H1 (cell line): Measurements from ENCODE around the gene RIMBP2. TPM values are rescaled to one million over a fixed set of nuclear protein-coding genes. Genes with fewer than 3 reads are reported as not detected.

ENCODE experiments used
- CTCF ChIA-PET: fragments of 300-600 bp; sonication (Branson Sonifier 250); formaldehyde crosslinking; loops from one replicate; lab custom pipeline; 2021; ENCODE audit not compliant: partially characterized antibody; lab: Charles Lee
- POLR2A ChIA-PET: fragments of 300-600 bp; sonication (Branson Sonifier 250); formaldehyde crosslinking; loops from one replicate; lab custom pipeline; 2021; ENCODE audit warnings: inconsistent platforms; ENCODE audit not compliant: partially characterized antibody; lab: Charles Lee
- DNase-seq, 2 experiments: peaks; one replicate each; pipeline versions ENCODE4 v3.0.0 to v3.0.0-alpha.2; 2010 to 2022; ENCODE audit warnings: low spot score in 2 of 2, low read depth in 1 of 2, mixed read lengths in 1 of 2
- FAIRE-seq: peaks from 2 replicates; lab custom pipeline; 2011; peaks lifted over from hg19 to GRCh38; lab: Jason Lieb, UNC
- H2AFZ ChIP-seq: 2 replicates; pipeline ENCODE4 v1.8.1; 2012; ENCODE audit warnings: low read length, inconsistent platforms
- H2AK5ac ChIP-seq: 2 replicates; pipeline ENCODE4 v1.6.1; 2013; ENCODE audit warnings: low read depth, low read length
- H2BK120ac ChIP-seq: replicated peaks from 2 replicates; pipeline ENCODE3; 2013; ENCODE audit warnings: low read depth, low read length, inconsistent platforms
- H2BK12ac ChIP-seq: 2 replicates; pipeline ENCODE4 v1.6.1; 2013; ENCODE audit warnings: low read depth, low read length
- H2BK15ac ChIP-seq: 2 replicates; pipeline ENCODE4 v1.6.1; 2013; ENCODE audit warnings: low read length
- H2BK20ac ChIP-seq: 2 replicates; pipeline ENCODE4 v1.6.1; 2013; ENCODE audit warnings: low read length
- H2BK5ac ChIP-seq: 2 replicates; pipeline ENCODE4 v1.6.1; 2013; ENCODE audit warnings: low read depth, low read length
- H3K14ac ChIP-seq: 2 replicates; pipeline ENCODE4 v1.6.1; 2013; ENCODE audit warnings: inconsistent platforms; ENCODE audit not compliant: insufficient read length
- H3K18ac ChIP-seq: 2 replicates; pipeline ENCODE4 v1.6.1; 2013; ENCODE audit warnings: low read length; ENCODE audit errors: extremely low read depth
- H3K23ac ChIP-seq: 2 replicates; pipeline ENCODE4 v1.6.1; 2013; ENCODE audit warnings: inconsistent platforms; ENCODE audit not compliant: insufficient read length
- H3K23me2 ChIP-seq: 2 replicates; pipeline ENCODE4 v1.6.1; 2013; ENCODE audit warnings: low read depth, low read length
- H3K27ac ChIP-seq: 2 replicates; pipeline ENCODE4 v1.6.1; 2011; ENCODE audit warnings: low read depth, low read length, inconsistent platforms
- H3K27me3 ChIP-seq, 4 experiments: replicated peaks in 1 of 4; 1 replicate in 1 of 4; 2 replicates in 3 of 4; pipeline versions ENCODE4 v1.6.1 to v1.8.1; 2011 to 2013; ENCODE audit warnings: low read length in 3 of 4, mild to moderate bottlenecking in 3 of 4, inconsistent platforms in 2 of 4, mixed read lengths in 2 of 4, moderate library complexity in 1 of 4; ENCODE audit not compliant: control insufficient read depth in 3 of 4, insufficient read depth in 3 of 4; ENCODE audit errors: extremely low read depth in 1 of 4
- H3K36me3 ChIP-seq, 4 experiments: 2 replicates each; pipeline versions ENCODE4 v1.6.1 to v1.8.1; 2011 to 2013; ENCODE audit warnings: mild to moderate bottlenecking in 4 of 4, low read length in 3 of 4, moderate library complexity in 2 of 4, control low read depth in 1 of 4, inconsistent platforms in 1 of 4; ENCODE audit not compliant: insufficient read depth in 4 of 4, control insufficient read depth in 2 of 4
- H3K4ac ChIP-seq: replicated peaks from 2 replicates; pipeline ENCODE3; 2013; ENCODE audit warnings: low read length, low read depth, mixed read lengths, inconsistent platforms; ENCODE audit not compliant: insufficient read length
- H3K4me1 ChIP-seq, 4 experiments: replicated peaks in 1 of 4; 1 replicate in 1 of 4; 2 replicates in 3 of 4; pipeline versions ENCODE4 v1.6.1 to v1.8.1; 2011 to 2013; ENCODE audit warnings: low read length in 3 of 4, inconsistent platforms in 2 of 4, mixed read lengths in 1 of 4; ENCODE audit not compliant: insufficient read depth in 4 of 4, control insufficient read depth in 3 of 4
- H3K4me2 ChIP-seq, 2 experiments: 2 replicates each; pipeline versions ENCODE4 v1.6.1 to v1.8.1; 2011 to 2013; ENCODE audit warnings: low read depth in 2 of 2, low read length in 2 of 2, control low read depth in 1 of 2, inconsistent platforms in 1 of 2, mild to moderate bottlenecking in 1 of 2; ENCODE audit not compliant: insufficient read depth in 1 of 2
- H3K4me3 ChIP-seq, 4 experiments: fragments of 200-600, 300-600 bp in 1 of 4; sonication (generic), shearing (Covaris generic), sonication (Bioruptor Twin) in 1 of 4; 2 replicates each; pipeline versions ENCODE4 v1.5.1 to v1.8.1; 2011 to 2016; ENCODE audit warnings: low read length in 4 of 4, low read depth in 3 of 4, control low read depth in 2 of 4, inconsistent platforms in 2 of 4, mild to moderate bottlenecking in 2 of 4, mixed read lengths in 1 of 4, moderate library complexity in 1 of 4; ENCODE audit not compliant: insufficient read depth in 2 of 4; ENCODE audit errors: extremely low read depth in 1 of 4
- H3K56ac ChIP-seq: replicated peaks from 2 replicates; pipeline ENCODE3; 2013; ENCODE audit warnings: low read depth, mild to moderate bottlenecking, mixed read lengths, low read length, inconsistent platforms; ENCODE audit not compliant: insufficient read length
- H3K79me1 ChIP-seq: 2 replicates; pipeline ENCODE4 v1.6.1; 2013; ENCODE audit warnings: low read depth, low read length, control low read depth
- H3K79me2 ChIP-seq, 2 experiments: 2 replicates each; pipeline versions ENCODE4 v1.6.1 to v1.8.1; 2012 to 2013; ENCODE audit warnings: low read length in 2 of 2, mild to moderate bottlenecking in 2 of 2, inconsistent platforms in 1 of 2; ENCODE audit not compliant: insufficient read depth in 2 of 2, control insufficient read depth in 1 of 2
- H3K9ac ChIP-seq, 4 experiments: replicated peaks in 1 of 4; 1 replicate in 1 of 4; 2 replicates in 3 of 4; pipeline versions ENCODE4 v1.6.1 to v1.8.1; 2011 to 2013; ENCODE audit warnings: low read depth in 3 of 4, low read length in 3 of 4, control low read depth in 2 of 4, mild to moderate bottlenecking in 2 of 4, moderate library complexity in 2 of 4, inconsistent platforms in 1 of 4; ENCODE audit errors: extremely low read depth in 1 of 4
- H3K9me3 ChIP-seq, 2 experiments: 2 replicates each; pipeline versions ENCODE4 v1.6.1 to v1.8.1; 2012 to 2013; ENCODE audit warnings: mild to moderate bottlenecking in 2 of 2, moderate library complexity in 2 of 2, control low read depth in 1 of 2, inconsistent platforms in 1 of 2, low read depth in 1 of 2, low read length in 1 of 2, mixed read lengths in 1 of 2; ENCODE audit not compliant: insufficient read depth in 2 of 2
- H4K20me1 ChIP-seq, 2 experiments: replicated peaks in 1 of 2; 2 replicates each; pipeline versions ENCODE3 to v1.8.1; 2011 to 2013; ENCODE audit warnings: inconsistent platforms in 2 of 2, low read length in 2 of 2, mild to moderate bottlenecking in 1 of 2; ENCODE audit not compliant: insufficient read depth in 2 of 2, control insufficient read depth in 1 of 2
- H4K5ac ChIP-seq: 2 replicates; pipeline ENCODE4 v1.6.1; 2013; ENCODE audit warnings: low read length, low read depth, mixed read lengths, inconsistent platforms; ENCODE audit not compliant: insufficient read length
- H4K8ac ChIP-seq: 2 replicates; pipeline ENCODE4 v1.8.0; 2013; ENCODE audit warnings: mild to moderate bottlenecking, moderate library complexity, low read length, inconsistent platforms; ENCODE audit not compliant: insufficient read depth; ENCODE audit errors: extremely low read depth
- H4K91ac ChIP-seq: replicated peaks from 2 replicates; pipeline ENCODE3; 2013; ENCODE audit warnings: low read length, mixed read lengths, inconsistent platforms; ENCODE audit not compliant: insufficient read length
- ASH2L ChIP-seq: fragments of 200-600, 300-600 bp; sonication (generic); IDR thresholded peaks from one replicate; pipeline ENCODE4 v1.7.1; 2017; ENCODE audit warnings: low read length
- CBX8 ChIP-seq: fragments of 300-800, 300-1000 bp; sonication (generic); IDR thresholded peaks from 2 replicates; pipeline ENCODE4 v1.7.1; 2016; ENCODE audit warnings: low read depth, low read length, borderline replicate concordance
- CEBPB ChIP-seq: IDR thresholded peaks from 2 replicates; pipeline ENCODE4 v1.6.1; 2012; ENCODE audit warnings: low read depth, low read length
- CHD2 ChIP-seq: IDR thresholded peaks from 2 replicates; pipeline ENCODE4 v1.6.1; 2012; ENCODE audit warnings: low read length, improper control_type of control experiment
- CREB1 ChIP-seq: IDR thresholded peaks from 2 replicates; pipeline ENCODE4 v1.6.1; 2012; ENCODE audit warnings: inconsistent platforms
- EP300 ChIP-seq, 2 experiments: IDR thresholded peaks; 1 replicate in 1 of 2; 2 replicates in 1 of 2; pipeline ENCODE4 v1.6.1; 2011 to 2012; ENCODE audit warnings: low read depth in 2 of 2, low read length in 2 of 2, mild to moderate bottlenecking in 2 of 2, borderline replicate concordance in 1 of 2, inconsistent platforms in 1 of 2, moderate library complexity in 1 of 2
- JUN ChIP-seq: IDR thresholded peaks from 2 replicates; pipeline ENCODE4 v1.6.1; 2011; ENCODE audit warnings: low read depth, mild to moderate bottlenecking, improper control_type of control experiment, low read length
- KDM4A ChIP-seq: IDR thresholded peaks from one replicate; pipeline ENCODE4 v1.7.1; 2012; ENCODE audit warnings: low read depth, mild to moderate bottlenecking, moderate library complexity, low read length, inconsistent platforms; ENCODE audit not compliant: severe bottlenecking
- NANOG ChIP-seq: IDR thresholded peaks from 2 replicates; pipeline ENCODE4 v1.6.1; 2011; ENCODE audit warnings: low read length, low read depth, mild to moderate bottlenecking, inconsistent platforms; ENCODE audit not compliant: insufficient read depth, poor library complexity, severe bottlenecking
- ZNF274 ChIP-seq: IDR thresholded peaks from 2 replicates; pipeline ENCODE4 v1.7.0; 2012; ENCODE audit warnings: low read length, borderline replicate concordance; ENCODE audit errors: extremely low read depth
- WGBS, 2 experiments: shearing (Covaris generic) in 1 of 2; methylation state at CpG; one replicate each; pipeline versions ENCODE4 v1.1.6 to v1.1.7; 2013 to 2015; ENCODE audit warnings: low lambda C conversion rate in 2 of 2, mixed read lengths in 2 of 2, inconsistent platforms in 1 of 2, low coverage in 1 of 2, missing lambda C conversion rate in 1 of 2; ENCODE audit not compliant: insufficient replicate concordance in 2 of 2, insufficient coverage in 1 of 2, insufficient read length in 1 of 2; ENCODE audit errors: extremely low coverage in 1 of 2, missing lambda C conversion rate in 1 of 2; 5-methylcytosine and 5-hydroxymethylcytosine counted together
- polyA plus RNA-seq, 7 experiments: library from polyadenylated mRNA; depleted of rRNA in 3 of 7; stranded (reverse) in 5 of 7; unstranded in 2 of 7; fragments of >200 nt in 5 of 7; fragments of 200-250 nt in 2 of 7; gene quantifications; 1 replicate in 5 of 7; 2 replicates in 1 of 7; 4 replicates in 1 of 7; pipeline versions ENCODE4 v1.2.1 to v1.2.3, GENCODE V29; 2011 to 2013; ENCODE audit warnings: missing spikeins in 2 of 7, mixed read lengths in 2 of 7
- total RNA-seq: library from RNA; stranded (reverse); fragmentation: NEBNext Ultra II Directional; extraction: Animal tissue kit (Norgen Biotek cat#: 25700); gene quantifications from 2 replicates; pipeline ENCODE4 v1.2.1, GENCODE V29; 2021
- TF ChIP-seq, protein P1 (sequence below): IDR thresholded peaks from 2 replicates; pipeline ENCODE4 v1.6.1; 2012; ENCODE audit warnings: low read length, inconsistent platforms

RIMBP2 gene
- total and polyA plus RNA-seq, 2 of the 8 experiments (the other 6 are each of a cell fraction or from before 2014, with no cell fraction given) = 0.18 to 0.65 TPM

- Histone ChIP-seq H2BK12ac (no peak overlapping the region), H3K79me1 (no peaks in the 10 kb centered on the region), H4K5ac (no peak overlapping the region), H2AK5ac (no peak overlapping the region), H4K8ac (no peak overlapping the region), H3K27me3 (no peaks in the 10 kb centered on the region; a peak in 1 of 7 replicates), H4K20me1 (no peaks in the 10 kb centered on the region), H4K91ac (peak overlapping the region; percentile 50), H3K79me2 (no peaks in the 10 kb centered on the region), H3K14ac (no peak overlapping the region), H3K18ac (no peak overlapping the region), H2BK5ac (no peak overlapping the region), H2BK15ac (no peak overlapping the region), H2BK20ac (no peak overlapping the region), H3K4me2 (no peak overlapping the region), H3K4me1 (peaks cover 0 to 6% (median 0%) of the 10 kb centered on the region in 4 experiments; a peak in 1 of 7 replicates), H3K27ac (no peak overlapping the region), H3K4ac (no peak overlapping the region), H3K56ac (no peak overlapping the region), H2BK120ac (no peak overlapping the region), H3K23me2 (no peaks in the 10 kb centered on the region), H3K23ac (no peak overlapping the region), H3K9me3 (no peaks in the 10 kb centered on the region), H2AFZ (no peak overlapping the region), H3K4me3 (no peak overlapping the region), H3K9ac (no peak overlapping the region), H3K36me3 (no peaks in the 10 kb centered on the region)
- 93% methylated on average over 6 of the region's 9 CpGs; no CpG with 5 or more reads in 1 of the 2 experiments for WGBS, 2 experiments
- FAIRE-seq (no peak), DNase-seq (no peak)
- ChIA-PET CTCF (interaction anchor here (0.9 to 1.2 kb wide), 2 partner anchors 167 to 280 kb away, joined by 3 read pairs; no protein-coding TSS in a partner anchor), POLR2A (no interaction called here)
- TF ChIP-seq CREB1 (no peak), NANOG (no peak), JUN (no peak), EP300 (IDR thresholded peaks at IDR 0.05; ENCODE audit: borderline replicate concordance in 1 of 2, low read depth in 2 of 2, low read length in 2 of 2) (no peak), ASH2L (no peak), CEBPB (no peak), ZNF274 (no peak), CBX8 (no peak), CHD2 (no peak), KDM4A (no peak)
- TF ChIP-seq, protein P1, sequence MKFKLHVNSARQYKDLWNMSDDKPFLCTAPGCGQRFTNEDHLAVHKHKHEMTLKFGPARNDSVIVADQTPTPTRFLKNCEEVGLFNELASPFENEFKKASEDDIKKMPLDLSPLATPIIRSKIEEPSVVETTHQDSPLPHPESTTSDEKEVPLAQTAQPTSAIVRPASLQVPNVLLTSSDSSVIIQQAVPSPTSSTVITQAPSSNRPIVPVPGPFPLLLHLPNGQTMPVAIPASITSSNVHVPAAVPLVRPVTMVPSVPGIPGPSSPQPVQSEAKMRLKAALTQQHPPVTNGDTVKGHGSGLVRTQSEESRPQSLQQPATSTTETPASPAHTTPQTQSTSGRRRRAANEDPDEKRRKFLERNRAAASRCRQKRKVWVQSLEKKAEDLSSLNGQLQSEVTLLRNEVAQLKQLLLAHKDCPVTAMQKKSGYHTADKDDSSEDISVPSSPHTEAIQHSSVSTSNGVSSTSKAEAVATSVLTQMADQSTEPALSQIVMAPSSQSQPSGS = no peak
Observed at GRCh38 chr12:130468186-130468585, 247.9 kb downstream of the RIMBP2 start.
